CD14-positive monocyte (primary cell): ENCODE data around the gene DOK4. TPM values are rescaled to one million over a fixed set of nuclear protein-coding genes. Genes with fewer than 3 reads are reported as not detected.
A peak's percentile ranks its signal among the peaks of the same experiment; 100 is the strongest.

Source experiments
- DNase-seq, 3 donors: peaks; one replicate each; pipeline ENCODE4 v3.0.0-alpha.2; 2011 to 2022
- H2AFZ ChIP-seq: 2 replicates; pipeline ENCODE4 v1.6.0; 2012; ENCODE audit warnings: mild to moderate bottlenecking, low read depth, low read length, inconsistent platforms; ENCODE audit not compliant: insufficient read depth, poor library complexity, severe bottlenecking
- H3K27ac ChIP-seq, 2 donors: 1 replicate in 1 of 2; 2 replicates in 1 of 2; pipeline ENCODE4 v1.5.1; 2012 to 2013; ENCODE audit warnings: low read length in 2 of 2, control low read depth in 1 of 2, inconsistent platforms in 1 of 2, low read depth in 1 of 2, mild to moderate bottlenecking in 1 of 2
- H3K27me3 ChIP-seq, 2 donors: one replicate each; pipeline versions ENCODE4 v1.6.0 to v1.6.1; 2011 to 2013; ENCODE audit warnings: low read length in 2 of 2; ENCODE audit not compliant: control insufficient read depth in 2 of 2, insufficient read depth in 2 of 2
- H3K36me3 ChIP-seq, 2 donors: replicated peaks in 1 of 2; 1 replicate in 1 of 2; 2 replicates in 1 of 2; pipeline versions ENCODE4 v1.5.1 to v1.6.1; 2012 to 2013; ENCODE audit warnings: low read length in 2 of 2, control low read depth in 1 of 2, inconsistent platforms in 1 of 2, mild to moderate bottlenecking in 1 of 2; ENCODE audit not compliant: insufficient read depth in 2 of 2, control insufficient read depth in 1 of 2
- H3K4me1 ChIP-seq, 2 donors: 1 replicate in 1 of 2; 2 replicates in 1 of 2; pipeline versions ENCODE4 v1.5.1 to v1.6.1; 2012 to 2013; ENCODE audit warnings: low read length in 2 of 2, control low read depth in 1 of 2, inconsistent platforms in 1 of 2, mild to moderate bottlenecking in 1 of 2, moderate library complexity in 1 of 2; ENCODE audit not compliant: insufficient read depth in 2 of 2, control insufficient read depth in 1 of 2
- H3K4me2 ChIP-seq: replicated peaks from 2 replicates; pipeline ENCODE3; 2012; ENCODE audit warnings: low read length, moderate library complexity, mild to moderate bottlenecking; ENCODE audit not compliant: poor library complexity, severe bottlenecking; ENCODE audit errors: extremely low read depth
- H3K4me3 ChIP-seq, 3 experiments: fragments of 200-600 bp in 1 of 3; sonication (generic) in 1 of 3; replicated peaks in 1 of 3; 1 replicate in 2 of 3; 2 replicates in 1 of 3; pipeline ENCODE4 v1.5.1; 2011 to 2013; ENCODE audit warnings: low read length in 3 of 3, mild to moderate bottlenecking in 3 of 3, control low read depth in 2 of 3, low read depth in 2 of 3, inconsistent platforms in 1 of 3, moderate library complexity in 1 of 3
- H3K79me2 ChIP-seq: 2 replicates; pipeline ENCODE4 v1.6.0; 2012; ENCODE audit warnings: mild to moderate bottlenecking, control low read depth, inconsistent platforms, low read length, moderate library complexity; ENCODE audit not compliant: insufficient read depth
- H3K9ac ChIP-seq: 2 replicates; pipeline ENCODE4 v1.6.0; 2017; ENCODE audit warnings: low read length, mild to moderate bottlenecking; ENCODE audit not compliant: insufficient read depth, poor library complexity, severe bottlenecking
- H3K9me3 ChIP-seq, 2 donors: replicated peaks in 1 of 2; 1 replicate in 1 of 2; 2 replicates in 1 of 2; pipeline versions ENCODE4 v1.5.1 to v1.6.1; 2012 to 2013; ENCODE audit warnings: low read length in 2 of 2, control low read depth in 1 of 2; ENCODE audit not compliant: control insufficient read depth in 1 of 2, insufficient read depth in 1 of 2
- H4K20me1 ChIP-seq: 2 replicates; pipeline ENCODE4 v1.6.0; 2012; ENCODE audit warnings: mild to moderate bottlenecking, low read length, control low read depth, moderate library complexity; ENCODE audit not compliant: insufficient read depth
- H3K27ac Mint-ChIP-seq, 7 donors: one replicate each; pipeline ENCODE4 v1.8.0; 2020; ENCODE audit warnings: mild to moderate bottlenecking in 7 of 7, mixed read lengths in 7 of 7, moderate library complexity in 6 of 7, inconsistent platforms in 2 of 7
- H3K27me3 Mint-ChIP-seq, 3 donors: one replicate each; pipeline ENCODE4 v1.8.0; 2021 to 2022; ENCODE audit warnings: low read depth in 3 of 3, mild to moderate bottlenecking in 3 of 3, mixed read lengths in 3 of 3, moderate library complexity in 3 of 3, inconsistent platforms in 1 of 3
- H3K36me3 Mint-ChIP-seq, 2 donors: one replicate each; pipeline ENCODE4 v1.8.0; 2020; ENCODE audit warnings: mixed read lengths in 2 of 2, inconsistent platforms in 1 of 2, mild to moderate bottlenecking in 1 of 2
- H3K4me1 Mint-ChIP-seq: one replicate; pipeline ENCODE4 v1.8.0; 2020; ENCODE audit warnings: mild to moderate bottlenecking, mixed read lengths
- H3K4me3 Mint-ChIP-seq, 2 donors: one replicate each; pipeline ENCODE4 v1.8.0; 2020; ENCODE audit warnings: mild to moderate bottlenecking in 2 of 2, mixed read lengths in 2 of 2, moderate library complexity in 1 of 2
- H3K9me3 Mint-ChIP-seq, 7 donors: one replicate each; pipeline ENCODE4 v1.8.0; 2020 to 2022; ENCODE audit warnings: mixed read lengths in 7 of 7, mild to moderate bottlenecking in 6 of 7, moderate library complexity in 6 of 7, inconsistent platforms in 2 of 7
- CTCF ChIP-seq: fragments of 200-600 bp; IDR thresholded peaks from one replicate; pipeline ENCODE4 v1.8.0; 2022; ENCODE audit warnings: antibody characterized with exemption, mild to moderate bottlenecking
- WGBS: methylation state at CpG from one replicate; pipeline ENCODE4 v1.1.5; 2013; ENCODE audit warnings: missing lambda C conversion rate; ENCODE audit not compliant: insufficient coverage; 5-methylcytosine and 5-hydroxymethylcytosine counted together
- intact Hi-C, 2 donors: fragments of 100-400 bp; cut with micrococcal nuclease; formaldehyde crosslinking; loops; one replicate each; pipeline versions ENCODE4 v1.15.0 to v1.15.1; 2023
- polyA plus RNA-seq, 3 donors: library from polyadenylated mRNA; depleted of rRNA in 1 of 3; unstranded in 2 of 3; stranded (reverse) in 1 of 3; fragments of 300-500 nt in 2 of 3; fragments of >200 nt in 1 of 3; fragmentation: Illumina TruSeq in 2 of 3; gene quantifications; 1 replicate in 2 of 3; 2 replicates in 1 of 3; pipeline ENCODE4 v1.2.3, GENCODE V29; 2012 to 2021

DOK4 gene
- polyA plus RNA-seq, 3 donors, result 0.09 to 0.17 TPM; not detected in 1

- Histone ChIP-seq H3K27ac (no peak overlapping the region), H3K4me2 (no peak overlapping the region), H2AFZ (no peak overlapping the region), H4K20me1 (no peaks in the 10 kb centered on the region), H3K27me3 (no peaks in the 10 kb centered on the region), H3K79me2 (no peaks in the 10 kb centered on the region), H3K9ac (no peak overlapping the region), H3K36me3 (no peaks in the 10 kb centered on the region), H3K4me3 (no peak overlapping the region), H3K4me1 (no peaks in the 10 kb centered on the region), H3K9me3 (no peaks in the 10 kb centered on the region)
- peaks cover 3 to 7% (median 4%) of the 10 kb centered on the region in 3 donors for H3K27me3 Mint-ChIP-seq
- no peaks in the 10 kb centered on the region for H3K4me1 Mint-ChIP-seq
- 96% methylated on average over 23 of the region's 23 CpGs for WGBS
- intact Hi-C loops, result loop anchor here in 1 of 2 donors (5.0 kb wide), 1 partner anchor 213 kb away; no protein-coding TSS in a partner anchor
- H3K4me3 Mint-ChIP-seq, result no peak overlapping the region
- H3K36me3 Mint-ChIP-seq, result no peaks in the 10 kb centered on the region
- no peak for TF ChIP-seq CTCF
- no peak overlapping the region for H3K27ac Mint-ChIP-seq
- peaks cover 0 to 3% (median 0%) of the 10 kb centered on the region in 7 donors for H3K9me3 Mint-ChIP-seq
- no peak for DNase-seq
Observed at GRCh38 chr16:57514791-57515600, 28.7 kb upstream of the DOK4 start.

GRCh38 chr16:57514371-57514770 is 28.1 kb upstream of the DOK4 start:
- no peak overlapping the region for H3K27ac ChIP-seq
- no peaks in the 10 kb centered on the region for H3K27me3 ChIP-seq
- no peak overlapping the region for H3K9ac ChIP-seq
- no peaks in the 10 kb centered on the region for H3K4me1 ChIP-seq
- no peaks in the 10 kb centered on the region for H3K4me1 Mint-ChIP-seq
- no peaks in the 10 kb centered on the region for H3K36me3 Mint-ChIP-seq
- intact Hi-C loops, result no loop called here
- no peak overlapping the region for H3K4me2 ChIP-seq
- peaks cover 0 to 3% (median 0%) of the 10 kb centered on the region in 7 donors for H3K9me3 Mint-ChIP-seq
- H3K27ac Mint-ChIP-seq, result peak overlapping the region in 1 of 7 donors; percentile 57
- H4K20me1 ChIP-seq, result no peaks in the 10 kb centered on the region
- no peaks in the 10 kb centered on the region for H3K9me3 ChIP-seq
- peaks cover 4 to 7% (median 5%) of the 10 kb centered on the region in 3 donors for H3K27me3 Mint-ChIP-seq
- H3K4me3 ChIP-seq, result no peak overlapping the region
- no peak for DNase-seq
- no peak overlapping the region for H3K4me3 Mint-ChIP-seq
- H3K79me2 ChIP-seq, result no peaks in the 10 kb centered on the region
- WGBS, result 100% methylated on average over 3 of the region's 4 CpGs
- no peak for TF ChIP-seq CTCF
- H2AFZ ChIP-seq, result no peak overlapping the region
- H3K36me3 ChIP-seq, result no peaks in the 10 kb centered on the region
